ENCODE measurements around the gene COL20A1. TPM values are rescaled to one million over a fixed set of nuclear protein-coding genes. Genes with fewer than 3 reads are reported as not detected.
A peak's percentile ranks its signal among the peaks of the same experiment; 100 is the strongest.
"Not testable (repeated sequence)": the region's sequence is repeated elsewhere in the genome, so short reads cannot be mapped to it uniquely, and the experiment has no call there.

The COL20A1 gene
- total RNA-seq, 2 donors from 2014 or later: not detected

GRCh38 chr20:63298731-63299312, 5.8 kb downstream of the COL20A1 start:
- ATAC-seq: no peak
- no peak for DNase-seq
- intact Hi-C loops (cut with DNase I, micrococcal nuclease): no loop called here

GRCh38 chr20:63301671-63302070, 8.7 kb downstream of the COL20A1 start:
- no peak for ATAC-seq
- intact Hi-C loops (cut with DNase I, micrococcal nuclease): no loop called here
- no peak for DNase-seq

DNA sequence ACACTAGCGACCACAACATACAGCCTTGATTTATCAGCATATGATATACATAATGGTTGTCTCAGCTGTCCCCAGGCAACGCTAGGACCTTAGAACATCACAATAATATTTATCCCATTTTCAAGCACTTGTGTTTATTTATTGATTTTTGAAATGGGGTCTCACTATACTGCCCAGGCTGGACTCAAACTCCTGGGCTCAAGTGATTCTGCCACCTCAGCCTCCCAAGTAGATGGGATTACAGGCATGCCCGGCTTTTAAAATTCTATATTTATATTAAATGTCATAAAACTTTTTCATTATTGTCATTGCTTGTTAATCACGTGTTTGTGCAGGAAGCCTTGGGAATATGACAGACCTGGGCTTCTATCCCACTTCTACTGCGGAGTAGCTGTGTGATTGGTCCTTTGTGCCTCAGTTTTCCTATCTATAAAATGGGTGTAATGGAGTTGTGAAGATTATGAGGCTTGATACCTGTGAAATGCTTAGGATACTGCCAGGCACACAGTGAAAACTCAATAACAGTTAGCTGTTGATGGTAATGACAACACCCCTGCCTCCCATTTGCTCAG, 10.2 kb downstream of the COL20A1 start:
- DNase-seq (no peak), ATAC-seq (no peak)
- intact Hi-C loops (cut with DNase I, micrococcal nuclease): no loop called here

GRCh38 chr20:63305393-63305792, 12.4 kb downstream of the COL20A1 start:
- intact Hi-C loops (cut with DNase I, micrococcal nuclease): no loop called here
- DNase-seq: no peak
- no peak for ATAC-seq

GRCh38 chr20:63305933-63306672, 13.1 kb downstream of the COL20A1 start:
- intact Hi-C loops (cut with DNase I, micrococcal nuclease); DNase-seq; ATAC-seq: not testable (repeated sequence)

DNA sequence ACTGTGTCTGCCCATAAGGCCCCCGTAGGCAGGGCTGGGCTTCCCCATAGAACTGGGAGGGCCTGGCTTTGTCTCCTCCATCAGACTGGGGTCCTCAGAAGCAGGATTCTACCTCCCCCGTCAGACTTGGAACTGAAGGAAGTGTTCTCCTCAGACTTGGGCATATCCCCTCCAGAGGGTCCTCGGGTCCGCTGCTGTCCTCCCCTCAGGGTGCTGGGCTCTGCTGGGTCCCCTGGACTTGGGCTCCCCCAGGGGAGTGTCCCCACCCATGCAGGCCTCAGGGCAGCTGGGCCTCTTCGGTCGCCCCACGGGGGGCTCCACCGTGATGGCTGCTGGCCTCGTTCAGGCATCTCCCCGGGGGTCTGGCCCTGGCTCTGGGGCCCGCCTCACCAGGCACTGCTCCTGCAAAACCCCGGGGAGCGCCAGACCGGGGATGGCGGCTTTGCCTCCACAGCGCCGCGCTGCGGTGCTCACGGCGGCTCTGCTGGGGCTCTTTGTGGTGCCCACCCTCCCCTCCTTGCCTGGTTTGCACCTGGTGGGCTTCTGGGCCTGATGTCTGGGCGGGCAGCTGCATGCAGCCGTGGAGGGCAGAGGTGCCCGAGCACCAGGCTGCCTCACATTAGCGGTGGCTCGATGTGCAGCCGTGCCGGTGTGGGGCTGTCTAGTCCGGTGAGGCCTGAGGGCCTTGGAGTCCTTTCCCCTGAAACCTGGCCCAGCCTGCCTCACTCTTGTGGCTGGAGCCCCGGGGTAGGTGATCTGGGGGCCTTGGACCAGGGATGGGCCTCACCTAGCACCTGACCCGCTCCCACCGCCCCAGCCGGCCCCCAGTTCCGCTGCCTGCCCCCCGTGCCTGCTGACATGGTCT, 13.9 kb downstream of the COL20A1 start:
- no peak for ATAC-seq
- no peak for DNase-seq
- intact Hi-C loops (cut with DNase I, micrococcal nuclease): no loop called here

GRCh38 chr20:63307538-63308217, 14.7 kb downstream of the COL20A1 start:
- ATAC-seq (no peak), DNase-seq (no peak)
- intact Hi-C loops (cut with DNase I, micrococcal nuclease): no loop called here

- intact Hi-C loops (cut with DNase I, micrococcal nuclease): no loop called here
- DNase-seq (no peak), ATAC-seq (no peak)
Observed at GRCh38 chr20:63308218-63308911, 15.4 kb downstream of the COL20A1 start.

DNA sequence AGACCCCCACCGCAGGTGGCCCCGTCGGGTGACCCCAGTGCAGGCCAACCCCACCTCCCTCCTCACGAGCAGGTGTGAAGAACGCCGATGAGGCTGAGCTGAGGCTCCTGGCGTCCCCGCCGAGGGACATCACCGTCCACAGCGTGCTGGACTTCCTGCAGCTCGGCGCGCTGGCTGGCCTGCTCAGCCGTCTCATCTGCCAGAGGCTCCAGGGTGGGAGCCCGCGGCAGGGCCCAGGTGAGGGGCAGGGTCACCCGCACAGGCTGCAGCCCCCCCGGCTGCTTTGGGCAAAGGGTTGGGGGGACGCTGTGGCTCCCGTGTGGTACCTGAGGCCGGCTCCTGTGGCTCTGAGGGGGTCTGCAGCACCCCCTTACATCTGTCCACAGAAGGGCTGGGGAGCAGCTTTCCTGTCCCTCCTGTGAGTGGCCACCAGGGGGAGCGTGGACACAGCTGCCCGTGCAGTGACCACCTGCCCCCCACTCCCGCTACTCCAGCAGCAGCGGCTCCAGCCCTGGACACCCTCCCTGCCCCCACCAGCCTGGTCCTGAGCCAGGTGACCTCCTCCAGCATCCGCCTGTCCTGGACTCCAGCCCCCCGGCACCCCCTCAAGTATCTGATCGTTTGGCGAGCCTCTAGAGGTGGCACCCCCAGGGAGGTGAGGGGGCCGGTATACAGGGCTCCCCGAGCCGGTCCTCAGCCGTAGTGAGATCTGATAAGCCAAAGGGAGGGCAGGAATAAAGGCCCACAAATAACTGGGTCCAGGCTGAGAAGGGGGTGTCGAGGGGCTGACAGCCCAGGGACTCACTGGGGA, 16.5 kb downstream of the COL20A1 start:
- DNase-seq (no peak), ATAC-seq (peak; percentile 59)
- intact Hi-C loops (cut with DNase I, micrococcal nuclease): loop anchor here in 1 of 2 donors (5.0 kb wide), 1 partner anchor 73 kb away; no protein-coding TSS in a partner anchor

GRCh38 chr20:63310265-63310991, 17.4 kb downstream of the COL20A1 start:
- ATAC-seq (no peak), DNase-seq (no peak)
- intact Hi-C loops (cut with DNase I, micrococcal nuclease): loop anchor here in 1 of 2 donors (5.0 kb wide), 1 partner anchor 72 kb away; no protein-coding TSS in a partner anchor

DNA sequence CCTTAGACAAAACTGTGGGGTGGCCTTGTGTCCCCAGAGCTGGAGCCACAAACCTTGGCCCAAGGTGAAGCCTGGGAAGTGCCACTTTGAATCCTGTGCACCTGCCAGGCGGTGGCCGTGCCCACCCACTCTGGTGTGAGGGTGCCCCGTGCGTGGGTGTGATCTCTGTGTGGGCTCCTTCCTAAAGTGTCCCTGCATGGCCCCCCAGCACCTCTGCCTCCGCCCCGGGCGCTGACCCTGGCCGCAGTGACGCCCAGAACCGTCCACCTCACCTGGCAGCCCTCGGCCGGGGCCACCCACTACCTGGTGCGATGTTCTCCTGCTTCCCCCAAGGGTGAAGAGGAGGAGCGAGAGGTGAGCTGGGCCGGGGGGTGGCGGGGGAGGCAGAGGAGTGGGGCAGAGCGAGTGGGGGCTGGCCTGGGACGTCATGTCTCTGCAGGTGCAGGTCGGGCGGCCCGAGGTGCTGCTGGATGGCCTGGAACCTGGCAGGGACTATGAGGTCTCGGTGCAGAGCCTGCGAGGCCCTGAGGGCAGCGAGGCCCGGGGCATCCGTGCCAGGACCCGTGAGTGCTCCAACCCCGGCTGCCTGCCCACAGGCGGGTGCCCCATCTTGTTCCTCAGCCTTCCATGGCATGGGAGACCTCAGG, 18.3 kb downstream of the COL20A1 start:
- intact Hi-C loops (cut with DNase I, micrococcal nuclease): loop anchor here in 1 of 2 donors (5.0 kb wide), 1 partner anchor 71 kb away; no protein-coding TSS in a partner anchor
- DNase-seq: no peak
- ATAC-seq: no peak

- intact Hi-C loops (cut with DNase I, micrococcal nuclease): loop anchor here in 1 of 2 donors (5.0 kb wide), 1 partner anchor 70 kb away; no protein-coding TSS in a partner anchor
- ATAC-seq: no peak
- no peak for DNase-seq
Observed at GRCh38 chr20:63311833-63312243, 18.9 kb downstream of the COL20A1 start.

GRCh38 chr20:63312273-63312672, 19.3 kb downstream of the COL20A1 start:
- DNase-seq: no peak
- intact Hi-C loops (cut with DNase I, micrococcal nuclease): loop anchor here in 1 of 2 donors (5.0 kb wide), 1 partner anchor 70 kb away; no protein-coding TSS in a partner anchor
- no peak for ATAC-seq

- intact Hi-C loops (cut with DNase I, micrococcal nuclease): loop anchor here in 1 of 2 donors (5.0 kb wide), 1 partner anchor 69 kb away; no protein-coding TSS in a partner anchor
- ATAC-seq (no peak), DNase-seq (no peak)
Observed at GRCh38 chr20:63312690-63313348, 19.8 kb downstream of the COL20A1 start.

DNA sequence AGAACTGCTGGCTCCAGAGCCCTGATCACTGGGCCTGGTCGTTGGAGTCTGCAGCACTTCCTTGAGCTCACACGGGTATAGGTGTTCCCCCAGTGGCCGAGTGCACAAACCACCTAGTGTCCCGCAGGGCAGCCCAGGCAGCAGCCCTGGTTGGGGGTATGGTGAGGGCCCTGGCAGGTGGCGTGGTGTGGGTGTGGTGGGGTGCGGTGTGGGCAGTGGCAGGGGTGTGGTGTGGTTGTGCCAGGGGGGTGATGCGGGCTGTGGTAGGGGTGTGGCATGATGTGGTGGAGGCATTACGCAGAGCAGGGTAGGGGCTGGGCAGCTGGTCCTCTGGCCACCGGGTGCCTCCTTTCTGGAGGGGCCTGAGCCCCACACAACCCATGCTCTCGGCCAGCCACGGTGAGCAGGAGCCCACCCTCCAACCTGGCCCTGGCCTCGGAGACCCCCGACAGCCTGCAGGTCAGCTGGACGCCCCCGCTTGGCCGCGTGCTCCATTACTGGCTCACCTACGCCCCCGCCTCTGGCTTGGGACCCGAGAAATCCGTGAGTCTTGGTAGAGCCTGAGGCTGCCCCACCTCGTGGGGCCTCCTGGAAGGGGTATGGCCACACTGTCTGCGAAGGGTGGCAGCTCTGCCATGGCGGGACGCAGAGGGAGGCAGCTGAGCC, 20.5 kb downstream of the COL20A1 start:
- intact Hi-C loops (cut with DNase I, micrococcal nuclease): loop anchor here in 1 of 2 donors (5.0 kb wide), 1 partner anchor 69 kb away; no protein-coding TSS in a partner anchor
- ATAC-seq: peak; percentile 15
- no peak for DNase-seq
